ENCODE measurements around the gene ZG16B. TPM values are rescaled to one million over a fixed set of nuclear protein-coding genes. Genes with fewer than 3 reads are reported as not detected.

ZG16B gene
- total RNA-seq, 1 experiment from 2014 or later, result not detected

- no peak for TF ChIP-seq STAT6 (CRISPR knock-in tag; conservative IDR thresholded peaks at IDR 0.05; ENCODE audit: low read depth)
- no peak for TF ChIP-seq MYBL2 (CRISPR knock-in tag; IDR thresholded peaks at IDR 0.05)
- no peak for TF ChIP-seq NR3C1 (CRISPR knock-in tag; conservative IDR thresholded peaks at IDR 0.05; ENCODE audit: low read depth)
Measured at GRCh38 chr16:2792940-2793339, 37.2 kb upstream of the ZG16B start (continued).

GRCh38 chr16:2795395-2796143, 34.5 kb upstream of the ZG16B start:
- Mint-ChIP-seq H3K9me3 (peaks cover 4% of the 10 kb centered on the region; the same call in 1 of the 2 replicates), H3K36me3 (no peaks in the 10 kb centered on the region), H3K4me3 (no peak overlapping the region), H3K27ac (no peak overlapping the region), H3K27me3 (ENCODE audit: low read depth) (peaks cover 15% of the 10 kb centered on the region; the same call in 1 of the 2 replicates), H3K4me1 (no peaks in the 10 kb centered on the region)
- CTCF ChIA-PET, result interaction anchor here (0.6 to 3.8 kb wide), 2 partner anchors 21 to 132 kb away, joined by 3 to 25 read pairs; partner anchors contain the start of gene PRSS21
- TF ChIP-seq KAT7 (CRISPR knock-in tag; IDR thresholded peaks at IDR 0.05; ENCODE audit: borderline replicate concordance) (no peak), FOXJ3 (CRISPR knock-in tag; IDR thresholded peaks at IDR 0.05; ENCODE audit: borderline replicate concordance) (no peak), SOX15 (CRISPR knock-in tag; IDR thresholded peaks at IDR 0.05) (no peak)
- POLR2A ChIA-PET, result no interaction called here
- DNase-seq (ENCODE audit: low spot score), result no peak
- ATAC-seq, result no peak

- H3K27me3 Mint-ChIP-seq (ENCODE audit: low read depth), result peaks cover 9% of the 10 kb centered on the region; the same call in 1 of the 2 replicates
- H3K9me3 Mint-ChIP-seq, result peaks cover 14% of the 10 kb centered on the region
- H3K4me3 Mint-ChIP-seq, result no peak overlapping the region
- H3K4me1 Mint-ChIP-seq, result no peaks in the 10 kb centered on the region
- no peak for DNase-seq (ENCODE audit: low spot score)
- ATAC-seq, result no peak; the same call in 1 of the 2 replicates
- H3K36me3 Mint-ChIP-seq, result no peaks in the 10 kb centered on the region
- POLR2A ChIA-PET, result no interaction called here
- CTCF ChIA-PET, result interaction anchor here (0.7 to 3.8 kb wide), 16 partner anchors 9 to 166 kb away, joined by 3 to 29 read pairs (median 8); partner anchors contain the start of genes PRSS21, PRSS22 and PRSS33
- TF ChIP-seq CTCF (IDR thresholded peaks at IDR 0.05) (no peak), FOXK1 (CRISPR knock-in tag; IDR thresholded peaks at IDR 0.05) (no peak)
- H3K27ac Mint-ChIP-seq, result no peak overlapping the region
Measured at GRCh38 chr16:2798723-2799204, 31.3 kb upstream of the ZG16B start.

GRCh38 chr16:2799205-2799858, 30.8 kb upstream of the ZG16B start:
- DNase-seq (ENCODE audit: low spot score) (no peak), ATAC-seq (no peak)
- Mint-ChIP-seq H3K27me3 (ENCODE audit: low read depth) (peaks cover 9% of the 10 kb centered on the region; the same call in 1 of the 2 replicates), H3K4me1 (no peaks in the 10 kb centered on the region), H3K27ac (no peak overlapping the region), H3K4me3 (no peak overlapping the region), H3K9me3 (peaks cover 16% of the 10 kb centered on the region), H3K36me3 (no peaks in the 10 kb centered on the region)
- POLR2A ChIA-PET, result no interaction called here
- CTCF ChIA-PET, result interaction anchor here (1.6 to 3.8 kb wide), 3 partner anchors 14 to 40 kb away, joined by 18 to 25 read pairs (median 21); partner anchors contain the start of gene PRSS21
- TF ChIP-seq NFE2L1 (CRISPR knock-in tag; IDR thresholded peaks at IDR 0.05), result no peak
- TF ChIP-seq KAT7 (CRISPR knock-in tag; IDR thresholded peaks at IDR 0.05; ENCODE audit: borderline replicate concordance), result no peak
- TF ChIP-seq ZNF317 (CRISPR knock-in tag; IDR thresholded peaks at IDR 0.05; ENCODE audit: borderline replicate concordance, low read depth), result no peak
- TF ChIP-seq TCF7 (CRISPR knock-in tag; IDR thresholded peaks at IDR 0.05; ENCODE audit: low read depth), result no peak
- no peak for TF ChIP-seq ZBTB43 (CRISPR knock-in tag; IDR thresholded peaks at IDR 0.05)
- TF ChIP-seq SMAD4 (CRISPR knock-in tag; IDR thresholded peaks at IDR 0.05), result no peak
- TF ChIP-seq ELF4 (CRISPR knock-in tag; IDR thresholded peaks at IDR 0.05; ENCODE audit: low read depth), result no peak
- TF ChIP-seq FOXP4 (CRISPR knock-in tag; IDR thresholded peaks at IDR 0.05), result no peak
- TF ChIP-seq STAT6 (CRISPR knock-in tag; conservative IDR thresholded peaks at IDR 0.05; ENCODE audit: low read depth), result no peak
- no peak for TF ChIP-seq ESRRA (CRISPR knock-in tag; IDR thresholded peaks at IDR 0.05; ENCODE audit: borderline replicate concordance)

All from WTC11 (cell line).